Loucy (cell line): ENCODE measurements around the gene DHRSX.

Experiments used
- H2AFZ ChIP-seq: fragments of 200-600 bp; sonication (generic); 2 replicates; pipeline ENCODE4 v1.6.0; 2016; ENCODE audit warnings: antibody characterized with exemption, mild to moderate bottlenecking, low read length, moderate library complexity
- H3F3A ChIP-seq: fragments of 200-600 bp; 2 replicates; pipeline ENCODE4 v1.6.0; 2016; ENCODE audit warnings: antibody characterized with exemption, low read depth, mild to moderate bottlenecking
- H3K27me3 ChIP-seq: fragments of 200-600 bp; sonication (generic); 2 replicates; pipeline ENCODE4 v1.6.1; 2014; ENCODE audit warnings: low read length, mild to moderate bottlenecking; ENCODE audit not compliant: insufficient read depth, poor library complexity, severe bottlenecking
- H3K36me3 ChIP-seq: fragments of 200-600 bp; sonication (generic); 2 replicates; pipeline ENCODE4 v1.6.1; 2016; ENCODE audit warnings: low read length; ENCODE audit not compliant: insufficient read depth
- H3K4me1 ChIP-seq: fragments of 200-600 bp; sonication (generic); 2 replicates; pipeline ENCODE4 v1.5.1; 2014; ENCODE audit warnings: low read length, mild to moderate bottlenecking; ENCODE audit not compliant: insufficient read depth, poor library complexity, severe bottlenecking
- H3K4me2 ChIP-seq: fragments of 200-600 bp; sonication (generic); 2 replicates; pipeline ENCODE4 v1.6.0; 2014; ENCODE audit warnings: antibody characterized with exemption, low read length, low read depth, mild to moderate bottlenecking; ENCODE audit not compliant: poor library complexity, severe bottlenecking
- H3K4me3 ChIP-seq: fragments of 200-600 bp; sonication (generic); 2 replicates; pipeline ENCODE4 v1.5.1; 2014; ENCODE audit warnings: low read length, mild to moderate bottlenecking, mixed read lengths; ENCODE audit not compliant: poor library complexity, severe bottlenecking
- H3K79me2 ChIP-seq: fragments of 200-600 bp; sonication (generic); 2 replicates; pipeline ENCODE4 v1.6.1; 2014; ENCODE audit warnings: low read length; ENCODE audit not compliant: insufficient read depth
- H3K9ac ChIP-seq: fragments of 200-600 bp; sonication (generic); 2 replicates; pipeline ENCODE4 v1.6.0; 2014; ENCODE audit warnings: mild to moderate bottlenecking, low read depth, low read length, moderate library complexity; ENCODE audit not compliant: poor library complexity, severe bottlenecking
- H3K9me2 ChIP-seq: fragments of 200-600 bp; sonication (generic); replicated peaks from 2 replicates; pipeline ENCODE4 v1.6.1; 2016; ENCODE audit warnings: low read depth, low read length, mixed read lengths
- H3K9me3 ChIP-seq: fragments of 200-600 bp; sonication (generic); 2 replicates; pipeline ENCODE4 v1.6.1; 2014; ENCODE audit warnings: mild to moderate bottlenecking, antibody characterized with exemption, low read length, low read depth; ENCODE audit not compliant: insufficient read depth
- H4K20me1 ChIP-seq: fragments of 200-600 bp; sonication (generic); 2 replicates; pipeline ENCODE4 v1.6.0; 2014; ENCODE audit warnings: antibody characterized with exemption, low read length, mild to moderate bottlenecking; ENCODE audit not compliant: insufficient read depth, poor library complexity, severe bottlenecking
- CTCF ChIP-seq: fragments of 200-600 bp; sonication (generic); conservative IDR thresholded peaks from 2 replicates; pipeline ENCODE4 v1.5.1; 2014; ENCODE audit warnings: mild to moderate bottlenecking, antibody characterized with exemption, low read length
- EZH2phosphoT487 ChIP-seq: fragments of 200-600 bp; IDR thresholded peaks from 2 replicates; pipeline ENCODE4 v1.6.1; 2018; ENCODE audit warnings: antibody characterized with exemption, mild to moderate bottlenecking, moderate library complexity, borderline replicate concordance

The DHRSX gene

DNA sequence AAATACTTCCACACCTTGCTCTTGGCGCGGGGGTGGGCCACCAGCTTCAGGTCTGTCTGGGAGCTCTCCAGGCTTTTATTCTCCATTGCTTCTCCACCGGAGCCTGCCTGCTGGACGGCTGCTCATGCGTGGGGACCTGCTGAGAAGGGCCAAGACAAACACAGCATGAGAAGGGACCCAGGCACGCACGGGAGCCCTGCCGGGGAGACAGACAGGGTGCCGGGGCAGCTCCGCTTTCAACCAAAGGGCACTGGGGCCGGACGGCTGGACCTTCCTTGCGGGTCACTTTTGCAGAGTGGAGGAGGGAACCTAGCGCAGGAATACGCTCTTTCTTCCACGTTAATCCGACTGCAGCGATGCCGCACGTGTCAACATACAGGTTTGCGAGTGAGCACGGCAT lies 10.1 kb downstream of the DHRSX start:
- Histone ChIP-seq H2AFZ (no peak overlapping the region), H3K9me3 (no peaks in the 10 kb centered on the region), H3K36me3 (peaks cover 14% of the 10 kb centered on the region; the same call in 1 of the 2 replicates), H3K9me2 (no peaks in the 10 kb centered on the region), H3K4me1 (no peaks in the 10 kb centered on the region), H3K27me3 (no peaks in the 10 kb centered on the region), H3K4me3 (no peak overlapping the region), H3K9ac (no peak overlapping the region), H4K20me1 (peaks cover 3% of the 10 kb centered on the region), H3K4me2 (no peak overlapping the region), H3F3A (no peaks in the 10 kb centered on the region), H3K79me2 (peaks cover 6% of the 10 kb centered on the region; the same call in 1 of the 2 replicates)
- no peak for TF ChIP-seq CTCF
- TF ChIP-seq EZH2phosphoT487: no peak

DNA sequence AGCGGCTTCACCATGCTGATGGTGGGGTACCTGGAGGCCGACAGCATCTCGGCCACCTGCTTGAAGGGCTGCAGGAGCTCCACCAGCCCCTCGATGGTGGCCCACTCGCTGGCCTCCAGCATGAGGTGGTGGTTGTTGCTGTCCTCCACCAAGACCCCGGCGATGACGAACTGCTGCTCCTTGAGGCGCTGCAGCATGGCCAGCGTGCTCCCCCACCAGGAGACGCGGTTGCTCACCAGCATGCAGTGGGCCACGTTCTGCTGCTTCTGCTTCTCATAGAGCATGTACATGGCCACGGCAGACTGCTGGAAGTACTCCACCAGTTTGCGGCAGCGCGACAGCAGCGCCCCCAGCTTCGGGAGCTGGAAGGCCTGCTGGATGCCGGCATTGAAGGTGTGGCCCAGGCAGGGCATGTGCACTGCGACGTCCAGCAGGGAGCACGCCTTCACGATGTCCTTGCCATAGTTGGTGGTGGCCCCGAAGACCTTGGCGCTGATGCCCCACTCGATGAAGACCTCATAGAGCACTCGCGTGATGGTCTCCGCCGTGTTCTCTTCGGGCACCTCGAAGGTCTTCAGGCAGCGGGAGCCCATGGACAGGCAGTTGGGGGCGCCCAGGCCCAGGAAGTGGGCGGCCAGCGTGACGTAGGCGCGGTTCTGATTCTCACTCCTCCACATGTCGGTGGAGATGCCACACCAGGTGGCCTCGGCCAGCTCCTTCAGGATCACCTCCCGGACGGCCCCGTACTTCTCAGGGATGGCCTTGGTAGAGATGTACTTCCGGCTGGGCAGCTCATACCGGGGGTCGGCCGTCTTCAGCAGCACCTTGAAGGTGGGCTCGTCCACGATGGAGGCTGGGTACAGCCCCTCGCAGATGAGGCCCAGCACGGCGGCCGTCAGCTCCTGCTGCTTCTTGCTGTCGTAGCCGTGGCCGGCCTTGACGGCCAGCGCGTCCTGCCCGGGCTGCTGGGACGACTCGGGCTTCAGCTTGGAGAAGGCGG lies 11.0 kb downstream of the DHRSX start:
- H3K79me2 ChIP-seq: peaks cover 6% of the 10 kb centered on the region; the same call in 1 of the 2 replicates
- TF ChIP-seq CTCF (no peak), EZH2phosphoT487 (no peak)
- H3K27me3 ChIP-seq: no peaks in the 10 kb centered on the region
- no peaks in the 10 kb centered on the region for H3K9me3 ChIP-seq
- H3F3A ChIP-seq: no peaks in the 10 kb centered on the region
- H3K4me2 ChIP-seq: no peak overlapping the region
- no peak overlapping the region for H3K9ac ChIP-seq
- no peaks in the 10 kb centered on the region for H3K9me2 ChIP-seq
- H3K4me1 ChIP-seq: no peaks in the 10 kb centered on the region
- no peak overlapping the region for H3K4me3 ChIP-seq
- no peaks in the 10 kb centered on the region for H4K20me1 ChIP-seq
- H2AFZ ChIP-seq: no peak overlapping the region
- peaks cover 14% of the 10 kb centered on the region; the same call in 1 of the 2 replicates for H3K36me3 ChIP-seq

GRCh38 chrX:2488621-2489285 lies 12.0 kb downstream of the DHRSX start:
- Histone ChIP-seq H3K27me3 (no peaks in the 10 kb centered on the region), H3K4me3 (no peak overlapping the region), H2AFZ (no peak overlapping the region), H3K36me3 (peaks cover 14% of the 10 kb centered on the region; the same call in 1 of the 2 replicates), H3K9me3 (no peaks in the 10 kb centered on the region), H3K4me1 (no peaks in the 10 kb centered on the region), H3K9ac (no peak overlapping the region), H3K4me2 (no peak overlapping the region), H3K79me2 (peaks cover 6% of the 10 kb centered on the region; the same call in 1 of the 2 replicates), H4K20me1 (no peaks in the 10 kb centered on the region), H3F3A (no peaks in the 10 kb centered on the region), H3K9me2 (no peaks in the 10 kb centered on the region)
- TF ChIP-seq EZH2phosphoT487 (no peak), CTCF (no peak)
